ENCODE data around the gene RBSN.
A peak's percentile ranks its signal among the peaks of the same experiment; 100 is the strongest.

Gene RBSN

DNA sequence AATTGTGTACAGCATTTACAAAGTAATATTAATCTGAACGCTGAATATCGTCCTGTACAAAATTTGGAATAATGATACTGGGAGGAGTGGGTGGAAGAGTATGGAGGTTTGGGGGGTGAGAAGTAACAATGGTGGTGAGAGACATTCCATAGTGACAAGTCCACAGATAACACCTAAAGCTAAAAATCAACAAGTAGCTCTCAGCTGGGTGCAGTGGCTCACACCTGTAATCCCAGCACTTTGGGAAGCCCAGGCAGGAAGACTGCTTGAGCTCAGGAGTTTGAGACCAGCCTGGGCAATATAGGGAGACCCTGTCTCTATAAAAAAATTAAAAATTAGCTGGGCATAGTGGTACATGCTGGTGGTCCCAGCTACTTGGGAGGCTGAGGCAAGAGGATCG, 38.9 kb downstream of the RBSN start:
- DNase-seq (ENCODE audit: insufficient read length, low spot score) = no peak
- no peak for TF ChIP-seq POLR2A (IDR thresholded peaks at IDR 0.05; ENCODE audit: low read depth, low read length)
- no peak for FAIRE-seq

DNA sequence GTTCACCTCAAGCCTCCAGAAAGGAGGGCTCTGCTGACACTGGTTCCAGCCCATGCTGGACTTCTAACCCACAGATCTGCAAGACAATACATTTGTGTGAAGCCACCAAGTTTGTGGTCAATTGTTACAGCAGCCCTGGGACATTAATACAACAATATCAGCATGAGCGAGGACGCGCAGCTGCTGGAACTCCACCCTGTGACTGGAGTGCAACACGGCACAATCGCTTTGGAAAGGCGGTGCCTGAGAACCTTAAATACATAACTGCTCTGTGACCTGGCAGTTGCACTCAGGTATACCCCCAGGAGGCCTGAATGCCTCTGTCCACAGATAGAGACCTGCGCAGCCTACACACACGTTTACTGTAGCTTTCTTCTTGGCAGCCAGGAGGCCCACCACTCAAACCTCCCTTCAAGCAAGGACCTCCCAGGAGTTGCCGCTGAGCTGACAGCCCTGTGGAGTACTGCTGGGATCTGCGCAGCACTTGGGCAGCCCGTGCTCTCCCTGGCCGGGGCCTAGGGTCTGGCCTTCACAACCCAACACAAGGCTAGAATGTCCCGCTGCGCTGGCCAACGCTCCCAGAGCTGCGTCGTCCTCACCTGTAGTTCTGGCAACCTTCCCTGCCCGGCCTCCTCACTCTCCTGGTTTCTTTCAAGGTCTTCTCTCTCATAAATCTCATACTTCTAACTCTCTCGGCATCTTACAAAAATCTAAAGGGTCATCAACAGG, 42.1 kb downstream of the RBSN start:
- DNase-seq (ENCODE audit: insufficient read length, low spot score) (no peak), FAIRE-seq (no peak)
- no peak for TF ChIP-seq POLR2A (IDR thresholded peaks at IDR 0.05; ENCODE audit: low read depth, low read length)

DNA sequence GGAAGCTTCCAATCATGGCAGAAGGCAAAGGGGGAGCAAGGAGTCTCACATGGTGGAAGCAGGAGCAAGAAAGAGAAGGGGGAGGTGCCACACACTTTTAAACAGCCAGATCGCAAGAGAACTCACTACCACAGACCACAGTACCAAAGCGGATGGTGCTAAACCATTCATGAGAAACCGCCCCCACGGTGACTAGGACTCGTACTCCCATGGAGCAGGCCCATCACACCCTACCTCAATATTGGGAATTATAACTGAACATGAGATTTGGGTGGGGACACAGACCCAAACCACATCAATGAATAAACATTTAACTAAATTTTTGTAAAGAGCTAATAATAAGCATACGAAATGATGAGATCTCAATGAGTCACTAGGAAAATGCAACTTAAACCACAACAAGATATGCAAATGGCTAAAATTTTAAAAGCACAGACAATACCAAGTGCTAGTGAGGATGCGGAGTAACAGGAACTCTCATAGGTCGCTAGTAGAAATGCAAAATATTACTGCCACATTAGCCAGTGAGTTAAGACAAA, 43.9 kb downstream of the RBSN start:
- FAIRE-seq (no peak), DNase-seq (ENCODE audit: insufficient read length, low spot score) (no peak)

DNA sequence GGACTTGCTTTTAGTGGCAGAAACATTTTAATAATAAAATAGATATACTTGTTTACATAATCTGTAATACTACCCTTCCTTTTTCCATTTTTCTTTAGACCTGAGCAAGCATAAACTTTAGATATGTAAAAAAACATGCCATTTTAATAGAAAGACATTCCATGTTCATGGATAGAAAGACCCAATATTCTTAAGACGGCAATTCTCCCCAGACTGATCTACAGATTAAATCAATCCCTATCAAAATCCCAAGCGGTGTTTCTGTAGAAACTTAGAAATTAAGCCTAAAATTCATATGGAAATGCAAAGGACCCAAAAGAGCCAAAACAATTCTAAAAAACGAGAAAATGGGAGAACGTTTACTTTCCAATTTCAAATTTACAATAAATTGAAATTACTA, 45.4 kb downstream of the RBSN start:
- DNase-seq (ENCODE audit: insufficient read length, low spot score) (no peak), FAIRE-seq (no peak)
- no peak for TF ChIP-seq POLR2A (IDR thresholded peaks at IDR 0.05; ENCODE audit: low read depth, low read length)

More for the DNA sequence above, 43.9 kb downstream of the RBSN start:
- no peak for TF ChIP-seq POLR2A (IDR thresholded peaks at IDR 0.05; ENCODE audit: low read depth, low read length)

DNA sequence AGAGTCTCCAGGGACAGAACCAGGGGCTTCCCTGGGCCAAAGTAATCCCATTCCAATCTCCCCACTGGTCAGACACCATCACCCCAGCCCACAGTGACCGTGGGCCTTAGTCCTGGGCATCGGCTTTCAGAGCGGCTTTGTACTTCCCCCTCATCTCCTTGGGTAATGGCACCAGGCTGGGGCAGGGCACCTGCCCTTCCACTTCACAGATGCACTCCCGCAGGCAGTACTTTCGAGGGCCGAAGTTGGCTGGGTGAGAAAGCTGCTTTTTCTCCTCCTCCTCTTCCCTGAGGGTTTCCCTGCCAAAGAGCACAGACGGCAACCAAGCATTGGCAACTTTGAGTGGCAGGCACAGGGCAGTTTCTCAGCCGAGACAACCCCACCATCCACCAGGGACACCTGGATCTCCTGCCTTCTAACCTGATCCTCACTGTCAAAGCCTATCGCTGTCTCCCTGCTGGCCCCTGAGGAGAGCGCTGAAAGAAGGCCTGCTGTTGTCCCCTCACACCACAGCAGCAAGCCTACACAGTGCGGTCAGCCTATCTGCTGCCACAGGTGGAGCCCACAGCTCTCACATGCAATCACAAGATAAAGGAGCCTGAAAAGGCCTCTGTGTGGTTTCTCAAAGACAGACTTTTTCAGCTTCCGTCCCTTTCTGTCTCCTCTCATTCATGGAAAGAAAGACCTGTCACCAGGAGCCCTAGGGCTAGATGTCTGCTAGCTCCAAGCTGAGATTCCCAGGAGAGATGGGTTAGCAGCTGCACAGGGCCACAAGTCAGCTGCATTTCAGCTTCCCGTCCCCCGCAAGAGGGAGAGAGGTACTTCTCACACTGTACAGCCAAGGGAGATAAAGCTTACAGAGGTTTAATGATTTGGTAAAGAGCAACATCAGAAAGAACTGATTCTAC, 46.4 kb downstream of the RBSN start:
- DNase-seq (ENCODE audit: insufficient read length, low spot score) (no peak), FAIRE-seq (no peak)
- TF ChIP-seq POLR2A (IDR thresholded peaks at IDR 0.05; ENCODE audit: low read depth, low read length) = no peak

DNA sequence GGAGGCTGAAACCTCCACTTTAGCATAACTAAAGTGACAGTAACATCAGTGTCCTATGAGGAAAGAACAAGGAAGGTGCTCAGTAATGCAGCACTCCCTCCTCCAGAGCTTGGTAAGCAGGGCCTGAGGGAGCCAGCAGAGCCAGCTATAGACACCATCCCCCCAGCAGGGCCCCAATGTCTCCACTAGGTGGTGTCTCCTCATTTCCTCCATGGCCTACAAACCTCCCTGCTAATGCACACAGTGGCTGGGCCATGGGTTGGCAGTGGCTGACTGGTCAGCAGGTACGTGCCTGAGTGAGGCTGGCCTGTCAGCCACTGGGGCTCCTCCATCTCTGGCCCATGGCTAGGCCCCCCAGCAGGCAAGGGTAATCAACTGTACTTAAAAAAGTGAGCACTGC, 47.4 kb downstream of the RBSN start:
- no peak for TF ChIP-seq POLR2A (IDR thresholded peaks at IDR 0.05; ENCODE audit: low read depth, low read length)
- FAIRE-seq (no peak), DNase-seq (ENCODE audit: insufficient read length, low spot score) (peak; percentile 73)

DNA sequence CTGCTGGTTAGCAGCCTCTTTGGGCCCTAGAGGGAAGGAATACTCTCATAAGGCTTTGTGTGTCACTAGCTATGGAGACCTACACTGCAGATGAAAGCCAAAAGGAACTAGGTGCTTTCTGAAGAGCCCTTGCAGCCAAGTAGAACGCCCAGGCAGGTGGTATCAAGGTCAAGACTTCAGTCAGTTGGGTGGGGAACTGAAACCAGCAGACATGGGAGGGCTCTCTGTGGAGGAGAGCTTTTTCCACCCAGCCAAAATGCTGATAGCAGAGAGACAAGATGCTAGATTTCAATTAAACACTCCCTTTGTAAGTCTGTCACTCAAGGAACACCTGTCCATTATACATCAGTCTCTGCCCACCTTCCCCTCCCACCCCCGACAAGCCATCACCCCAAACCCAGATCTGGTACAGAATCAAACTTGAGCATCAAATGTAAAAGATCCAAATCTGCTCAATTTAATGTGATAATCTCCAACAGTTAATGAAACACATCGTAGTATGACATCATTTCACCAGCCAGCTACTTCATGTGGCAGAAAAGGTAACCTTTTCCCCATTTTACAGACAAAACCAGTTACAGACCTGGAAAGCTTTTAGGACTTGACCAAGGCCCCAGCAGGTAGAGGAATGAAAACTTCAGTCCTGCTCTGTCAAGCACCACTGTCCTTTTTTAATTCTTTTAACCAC, 48.4 kb downstream of the RBSN start:
- no peak for FAIRE-seq
- TF ChIP-seq POLR2A (IDR thresholded peaks at IDR 0.05; ENCODE audit: low read depth, low read length) = no peak
- no peak for DNase-seq (ENCODE audit: insufficient read length, low spot score)

DNA sequence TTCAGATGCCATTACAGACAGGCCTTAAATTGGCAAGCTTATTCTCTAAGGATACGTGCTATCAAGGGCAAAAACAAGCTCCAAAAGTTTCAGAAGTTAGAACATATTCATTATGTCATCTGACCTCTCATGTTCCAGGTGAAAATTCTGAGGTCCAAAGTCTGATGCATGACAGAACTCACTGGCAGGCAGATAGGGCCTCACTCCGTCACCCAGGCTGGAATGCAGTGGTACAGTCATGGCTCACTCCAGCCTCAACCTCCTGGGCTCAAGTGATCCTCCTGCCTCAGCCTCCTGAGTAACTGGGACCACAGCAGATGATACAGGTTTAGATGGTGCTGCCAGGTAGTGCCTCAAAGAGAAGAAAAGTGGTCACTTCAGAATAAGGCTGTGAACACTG, 49.4 kb downstream of the RBSN start:
- no peak for DNase-seq (ENCODE audit: insufficient read length, low spot score)
- TF ChIP-seq POLR2A (IDR thresholded peaks at IDR 0.05; ENCODE audit: low read depth, low read length) = no peak
- FAIRE-seq = no peak

DNA sequence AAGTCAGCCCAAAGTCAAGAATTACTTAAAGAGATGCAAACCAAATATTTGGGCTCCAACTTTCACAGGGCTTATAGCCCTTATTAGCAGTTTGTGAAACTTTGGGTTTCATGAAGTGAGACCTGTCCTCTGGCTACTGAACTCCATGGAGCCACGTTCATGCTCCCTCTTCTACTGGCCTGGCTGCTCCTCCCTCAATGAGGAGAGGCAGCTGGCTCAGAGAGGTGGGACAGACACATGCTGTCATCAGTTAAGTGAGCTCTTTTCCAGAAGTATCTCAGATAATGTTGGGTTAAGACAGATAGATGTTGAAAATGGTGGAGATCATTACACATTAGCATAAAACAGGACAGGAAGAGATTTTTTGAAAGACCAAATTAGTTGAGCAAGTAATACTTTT, 53.3 kb downstream of the RBSN start:
- TF ChIP-seq POLR2A (IDR thresholded peaks at IDR 0.05; ENCODE audit: low read depth, low read length) = no peak
- FAIRE-seq (no peak), DNase-seq (ENCODE audit: insufficient read length, low spot score) (no peak)

DNA sequence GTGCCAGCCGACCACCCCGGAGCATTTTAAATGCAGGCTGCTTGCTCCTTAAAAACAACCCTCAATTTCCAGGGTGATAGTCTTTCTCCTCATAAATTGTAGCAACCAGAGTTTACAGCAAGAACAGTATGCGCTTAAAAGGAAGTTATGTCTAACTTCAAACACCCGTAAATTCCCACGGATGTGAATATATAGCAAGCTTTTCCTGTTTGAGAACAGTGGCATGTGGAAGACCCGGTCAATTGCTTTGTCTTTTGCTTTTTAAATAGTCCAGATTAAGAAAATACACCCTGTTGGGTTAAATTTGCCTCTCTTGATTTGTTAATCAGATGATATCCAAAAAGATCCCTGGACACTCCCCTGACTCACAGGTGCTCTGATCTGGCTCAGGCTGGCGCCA, 54.6 kb downstream of the RBSN start:
- DNase-seq (ENCODE audit: insufficient read length, low spot score) (no peak), FAIRE-seq (no peak)

DNA sequence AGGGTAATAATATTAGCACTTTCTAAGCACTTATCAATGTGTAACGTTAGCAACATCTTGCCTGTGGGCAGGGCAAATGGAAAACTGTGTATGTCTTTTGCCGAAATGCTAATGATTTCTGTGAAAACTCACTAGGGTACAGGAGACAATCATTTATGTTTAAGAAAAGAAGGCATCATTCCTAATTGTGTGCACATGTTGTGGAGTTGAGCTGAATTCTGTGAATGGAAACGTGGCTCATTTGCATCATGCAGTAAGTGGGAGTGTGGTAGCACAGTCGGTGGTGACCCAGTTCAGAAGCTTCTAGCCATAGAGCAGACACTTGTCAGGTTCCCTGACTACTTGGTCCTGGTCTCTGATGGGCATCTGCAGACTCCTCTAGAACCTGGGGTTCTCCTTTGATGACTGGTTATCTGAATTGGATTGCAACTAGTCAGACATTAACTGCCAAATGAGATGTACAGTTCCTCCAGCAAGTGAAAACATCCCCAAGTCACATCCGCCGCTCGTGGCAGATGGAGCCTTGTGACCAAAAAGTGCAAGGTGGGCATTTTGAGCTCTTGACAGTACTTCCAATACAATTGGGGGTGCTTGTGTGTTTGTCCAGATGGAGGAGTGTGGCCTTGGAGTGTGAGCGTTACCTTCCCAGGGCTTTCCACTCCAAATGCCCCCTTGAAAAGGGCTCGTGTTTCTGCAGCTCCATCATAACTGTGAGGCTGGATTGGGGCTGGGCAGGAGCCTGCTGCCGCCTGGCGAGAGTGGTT, 55.4 kb downstream of the RBSN start:
- no peak for TF ChIP-seq POLR2A (IDR thresholded peaks at IDR 0.05; ENCODE audit: low read depth, low read length)
- DNase-seq (ENCODE audit: insufficient read length, low spot score) = no peak
- no peak for FAIRE-seq

More for the DNA sequence above, 54.6 kb downstream of the RBSN start:
- no peak for TF ChIP-seq POLR2A (IDR thresholded peaks at IDR 0.05; ENCODE audit: low read depth, low read length)

DNA sequence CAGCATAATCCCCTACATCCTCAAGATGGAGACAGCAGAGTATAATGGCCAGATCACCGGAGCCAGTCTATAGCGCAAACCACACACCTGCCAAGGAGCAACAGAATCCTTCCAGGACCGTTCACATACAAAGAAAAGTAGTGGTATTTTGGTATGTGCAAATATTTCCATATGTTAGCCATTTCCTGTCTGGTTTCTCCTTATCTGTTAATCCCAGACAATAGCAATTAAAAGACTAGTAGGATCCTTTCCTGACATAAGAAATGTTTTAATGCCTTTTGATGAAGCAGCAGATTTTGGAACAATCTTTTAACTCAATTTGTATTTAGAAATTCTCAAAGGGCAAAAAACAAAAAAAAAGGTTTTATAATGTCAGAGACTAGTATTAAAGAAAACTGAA, 56.0 kb downstream of the RBSN start:
- no peak for DNase-seq (ENCODE audit: insufficient read length, low spot score)
- FAIRE-seq = no peak
- no peak for TF ChIP-seq POLR2A (IDR thresholded peaks at IDR 0.05; ENCODE audit: low read depth, low read length)

DNA sequence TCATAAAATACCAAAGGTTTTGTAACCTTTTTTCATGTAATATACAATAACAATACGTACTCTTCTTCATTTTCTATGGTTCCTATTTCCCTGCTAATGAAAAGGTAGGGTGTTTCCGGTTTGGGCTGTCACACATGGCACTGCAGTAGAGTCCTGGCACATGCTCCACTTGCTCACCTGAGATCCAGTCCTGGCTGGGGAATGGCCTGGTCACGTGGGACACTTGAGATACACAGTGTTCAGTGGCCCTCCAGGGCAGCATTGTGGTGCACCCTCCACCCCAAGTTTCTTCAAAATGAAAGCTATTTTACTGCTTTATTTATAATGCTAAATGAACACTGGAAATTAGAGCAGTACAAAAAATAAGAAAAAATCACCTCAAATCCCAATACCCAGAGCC, 57.0 kb downstream of the RBSN start:
- DNase-seq (ENCODE audit: insufficient read length, low spot score) = no peak
- TF ChIP-seq POLR2A (IDR thresholded peaks at IDR 0.05; ENCODE audit: low read depth, low read length) = no peak
- FAIRE-seq = no peak

Data from H54 (cell line).